Heart left ventricle (tissue), 13 donors: ENCODE data around the gene GCFC2.
"Not testable (repeated sequence)": the region's sequence is repeated elsewhere in the genome, so short reads cannot be mapped to it uniquely, and the experiment has no call there.

Source experiments
- POLR2A ChIP-seq, 2 donors: fragments of 450-650 bp; IDR thresholded peaks; one replicate each; pipeline ENCODE4 v1.6.1; 2017; ENCODE audit warnings: antibody characterized with exemption in 2 of 2, mild to moderate bottlenecking in 2 of 2, moderate library complexity in 2 of 2
- TF ChIP-seq, protein P1 (sequence below), 12 donors: fragments of 200-600 bp; sonication (generic) in 4 of 12; IDR thresholded peaks; one replicate each; pipeline versions ENCODE4 v1.5.0 to v1.8.0; 2018 to 2022; ENCODE audit warnings: antibody characterized with exemption in 12 of 12, mild to moderate bottlenecking in 5 of 12
- donor health status: ischemic (EF 13 %, LVEDD 7.1; RV severe dilation, severe dysfunction).
- donor health status: DM: no; HTN: yes; CAD: no.
- donor health status: DM: no; HTN: no; CAD: no.
- donor health status: ischemic (EF 25% LVEDD 6.9; RV normal size, moderate dysfunction).
- donor health status: ischemic (EF 25% LVEDD 5.7; RV mildly dilated, moderate dysfunction).
- donor health status: ischemic (EF 35%, LVEDD 5.7; RV mildly dilated, moderate dysfunction).
- donor health status: nonischemic (EF 11% LVEDD 7.7; RV severe dilation, severe dysfunction).
- donor health status: DM: yes; HTN: yes; CAD: no.
- donor health status: PGD.
- donor health status: ischemic (EF 29% LVEDD 5.4; RV normal size, mild dysfunction).
- donor health status: nonischemic (EF 23%, LVEDD 6.1; RV moderate dilation, normal function).

DNA sequence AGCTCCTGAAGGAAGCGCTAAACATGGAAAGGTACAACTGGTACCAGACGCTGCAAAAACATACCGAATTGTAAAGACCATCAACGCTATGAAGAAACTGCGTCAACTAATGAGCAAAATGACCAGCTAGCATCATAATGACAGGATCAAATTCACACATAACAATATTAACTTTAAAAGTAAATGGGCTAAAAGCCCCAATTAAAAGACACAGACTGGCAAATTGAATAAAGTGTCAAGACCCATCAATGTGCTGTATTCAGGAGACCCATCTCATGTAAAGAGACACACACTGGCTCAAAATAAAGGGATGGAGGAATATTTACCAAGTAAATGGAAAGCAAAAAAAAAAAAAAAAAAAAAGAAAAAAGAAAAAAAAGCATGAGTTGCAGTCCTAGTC, 27.3 kb downstream of the GCFC2 start:
- TF ChIP-seq, protein P1, sequence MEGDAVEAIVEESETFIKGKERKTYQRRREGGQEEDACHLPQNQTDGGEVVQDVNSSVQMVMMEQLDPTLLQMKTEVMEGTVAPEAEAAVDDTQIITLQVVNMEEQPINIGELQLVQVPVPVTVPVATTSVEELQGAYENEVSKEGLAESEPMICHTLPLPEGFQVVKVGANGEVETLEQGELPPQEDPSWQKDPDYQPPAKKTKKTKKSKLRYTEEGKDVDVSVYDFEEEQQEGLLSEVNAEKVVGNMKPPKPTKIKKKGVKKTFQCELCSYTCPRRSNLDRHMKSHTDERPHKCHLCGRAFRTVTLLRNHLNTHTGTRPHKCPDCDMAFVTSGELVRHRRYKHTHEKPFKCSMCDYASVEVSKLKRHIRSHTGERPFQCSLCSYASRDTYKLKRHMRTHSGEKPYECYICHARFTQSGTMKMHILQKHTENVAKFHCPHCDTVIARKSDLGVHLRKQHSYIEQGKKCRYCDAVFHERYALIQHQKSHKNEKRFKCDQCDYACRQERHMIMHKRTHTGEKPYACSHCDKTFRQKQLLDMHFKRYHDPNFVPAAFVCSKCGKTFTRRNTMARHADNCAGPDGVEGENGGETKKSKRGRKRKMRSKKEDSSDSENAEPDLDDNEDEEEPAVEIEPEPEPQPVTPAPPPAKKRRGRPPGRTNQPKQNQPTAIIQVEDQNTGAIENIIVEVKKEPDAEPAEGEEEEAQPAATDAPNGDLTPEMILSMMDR (IDR thresholded peaks at IDR 0.05), result not testable (repeated sequence)
- not testable (repeated sequence) for TF ChIP-seq POLR2A (IDR thresholded peaks at IDR 0.05)
